CD4-positive, alpha-beta T cell (primary cell): Measurements from ENCODE around the gene ARHGAP26. TPM values are rescaled to one million over a fixed set of nuclear protein-coding genes. Genes with fewer than 3 reads are reported as not detected.

ENCODE experiments used
- ATAC-seq: fragments of 200-7000 bp; cut with Tn5 transposase; one replicate; pipeline ENCODE4 v1.10.0; 2022; ENCODE audit warnings: mild to moderate bottlenecking; ENCODE audit not compliant: poor library complexity
- CTCF ChIA-PET: fragments of 350-600 bp; sonication (Branson Sonifier 250); formaldehyde crosslinking; loops from one replicate; lab custom pipeline; 2021; ENCODE audit warnings: antibody characterized with exemption, inconsistent platforms; lab: Charles Lee
- POLR2A ChIA-PET: fragments of 350-600 bp; sonication (Branson Sonifier 250); formaldehyde crosslinking; loops from one replicate; lab custom pipeline; 2021; ENCODE audit warnings: antibody characterized with exemption, inconsistent platforms; lab: Charles Lee
- DNase-seq, 14 experiments: peaks; one replicate each; pipeline ENCODE4 v3.0.0-alpha.2; 2013 to 2020; ENCODE audit warnings: mixed read lengths in 2 of 14
- H3K27ac ChIP-seq, 2 donors: one replicate each; pipeline versions ENCODE4 v1.5.1 to v1.7.0; 2013; ENCODE audit warnings: low read length in 2 of 2, low read depth in 1 of 2, mild to moderate bottlenecking in 1 of 2
- H3K27me3 ChIP-seq, 2 experiments: 1 replicate in 1 of 2; 2 replicates in 1 of 2; pipeline versions ENCODE4 v1.6.1 to v1.7.0; 2013; ENCODE audit warnings: low read length in 2 of 2, control low read depth in 1 of 2, mild to moderate bottlenecking in 1 of 2, moderate library complexity in 1 of 2; ENCODE audit not compliant: insufficient read depth in 2 of 2, control insufficient read depth in 1 of 2
- H3K36me3 ChIP-seq: one replicate; pipeline ENCODE4 v1.6.1; 2013; ENCODE audit warnings: low read length, control low read depth; ENCODE audit not compliant: insufficient read depth
- H3K4me1 ChIP-seq: one replicate; pipeline ENCODE4 v1.6.1; 2013; ENCODE audit warnings: low read length, control low read depth; ENCODE audit not compliant: insufficient read depth
- H3K4me3 ChIP-seq: one replicate; pipeline ENCODE4 v1.5.1; 2013; ENCODE audit warnings: mild to moderate bottlenecking, low read length, moderate library complexity
- H3K9me3 ChIP-seq, 2 experiments: 1 replicate in 1 of 2; 2 replicates in 1 of 2; pipeline versions ENCODE4 v1.6.1 to v1.7.0; 2013; ENCODE audit warnings: low read length in 2 of 2, mild to moderate bottlenecking in 2 of 2, control low read depth in 1 of 2, moderate library complexity in 1 of 2; ENCODE audit not compliant: control insufficient read depth in 1 of 2, insufficient read depth in 1 of 2
- H3K27ac Mint-ChIP-seq: one replicate; pipeline ENCODE4 v1.8.0; 2020; ENCODE audit warnings: mixed read lengths
- H3K27me3 Mint-ChIP-seq: one replicate; pipeline ENCODE4 v1.8.0; 2021; ENCODE audit warnings: mixed read lengths
- H3K36me3 Mint-ChIP-seq: one replicate; pipeline ENCODE4 v1.8.0; 2021; ENCODE audit warnings: low read depth, mixed read lengths
- H3K4me1 Mint-ChIP-seq: one replicate; pipeline ENCODE4 v1.8.0; 2021; ENCODE audit warnings: low read depth, mixed read lengths
- H3K4me3 Mint-ChIP-seq: one replicate; pipeline ENCODE4 v1.8.0; 2020; ENCODE audit warnings: mild to moderate bottlenecking, mixed read lengths
- H3K9me3 Mint-ChIP-seq: one replicate; pipeline ENCODE4 v1.8.0; 2020; ENCODE audit warnings: mixed read lengths
- CTCF ChIP-seq: fragments of 200-600 bp; IDR thresholded peaks from one replicate; pipeline ENCODE4 v1.8.0; 2022; ENCODE audit warnings: antibody characterized with exemption, mild to moderate bottlenecking
- intact Hi-C, 2 experiments: fragments of 100-400 bp; cut with DNase I in 1 of 2; cut with micrococcal nuclease in 1 of 2; formaldehyde crosslinking; loops; one replicate each; pipeline versions ENCODE4 v1.15.1 to v1.9.0; 2023 to 2025; cut with DNase I, micrococcal nuclease
- total RNA-seq, 174 experiments: library from RNA in 2 of 174; stranded (reverse) in 2 of 174; gene quantifications; one replicate each; pipeline ENCODE4 v1.2.3 and lab custom pipeline; 2021 to 2026

Gene ARHGAP26
- total RNA-seq, 2 experiments from 2014 or later = 24.9 to 27.3 TPM

GRCh38 chr5:143145243-143146160 is 375.3 kb downstream of the ARHGAP26 start:
- POLR2A ChIA-PET = no interaction called here

DNA sequence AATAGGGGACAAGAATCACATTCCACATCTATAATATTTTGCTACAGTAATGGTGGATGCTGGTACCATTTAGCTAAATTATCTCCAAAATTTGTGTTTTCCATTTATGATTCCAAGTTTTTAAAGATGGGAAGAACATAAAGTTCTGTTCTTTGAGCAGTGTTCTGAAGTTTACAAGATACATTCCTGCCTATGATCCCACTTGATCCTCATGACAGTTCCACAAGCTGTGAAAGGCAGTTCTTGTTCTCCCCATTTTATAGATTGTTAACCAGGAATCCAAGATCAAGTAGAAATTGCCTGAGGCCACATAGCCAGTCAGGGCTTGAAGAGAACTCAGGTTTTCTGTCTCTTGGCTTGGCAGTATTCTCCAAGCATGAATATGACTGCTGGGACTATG is 376.0 kb downstream of the ARHGAP26 start:
- POLR2A ChIA-PET = no interaction called here
- peaks cover 5% of the 10 kb centered on the region for H3K36me3 ChIP-seq
- H3K9me3 ChIP-seq = no peaks in the 10 kb centered on the region
- Mint-ChIP-seq H3K4me3 (no peak overlapping the region), H3K36me3 (peaks cover 40% of the 10 kb centered on the region), H3K27me3 (no peaks in the 10 kb centered on the region), H3K4me1 (no peaks in the 10 kb centered on the region), H3K27ac (no peak overlapping the region), H3K9me3 (no peaks in the 10 kb centered on the region)
- no peaks in the 10 kb centered on the region for H3K27me3 ChIP-seq
- no peak overlapping the region for H3K27ac ChIP-seq
- intact Hi-C loops = no loop called here
- H3K4me1 ChIP-seq = no peaks in the 10 kb centered on the region
- DNase-seq (no peak), ATAC-seq (no peak)
- H3K4me3 ChIP-seq = no peak overlapping the region
- TF ChIP-seq CTCF = no peak
- CTCF ChIA-PET = no interaction called here

More at GRCh38 chr5:143145243-143146160, 375.3 kb downstream of the ARHGAP26 start:
- Mint-ChIP-seq H3K4me1 (no peaks in the 10 kb centered on the region), H3K27ac (no peak overlapping the region), H3K27me3 (no peaks in the 10 kb centered on the region), H3K4me3 (no peak overlapping the region), H3K36me3 (peaks cover 33% of the 10 kb centered on the region), H3K9me3 (no peaks in the 10 kb centered on the region)
- no peak for TF ChIP-seq CTCF
- DNase-seq = no peak
- H3K27ac ChIP-seq = no peak overlapping the region
- H3K36me3 ChIP-seq = peaks cover 8% of the 10 kb centered on the region
- intact Hi-C loops = no loop called here
- no peaks in the 10 kb centered on the region for H3K27me3 ChIP-seq
- H3K9me3 ChIP-seq = no peaks in the 10 kb centered on the region
- H3K4me1 ChIP-seq = no peaks in the 10 kb centered on the region
- no peak overlapping the region for H3K4me3 ChIP-seq
- ATAC-seq = no peak
- CTCF ChIA-PET = no interaction called here

GRCh38 chr5:143147383-143147782 is 377.2 kb downstream of the ARHGAP26 start:
- H3K36me3 Mint-ChIP-seq = peaks cover 43% of the 10 kb centered on the region
- Histone ChIP-seq H3K27ac (no peak overlapping the region), H3K36me3 (peaks cover 5% of the 10 kb centered on the region), H3K4me3 (no peak overlapping the region), H3K9me3 (no peaks in the 10 kb centered on the region), H3K4me1 (no peaks in the 10 kb centered on the region), H3K27me3 (no peaks in the 10 kb centered on the region)
- H3K27ac Mint-ChIP-seq = no peak overlapping the region
- no peaks in the 10 kb centered on the region for H3K9me3 Mint-ChIP-seq
- H3K27me3 Mint-ChIP-seq = no peaks in the 10 kb centered on the region
- H3K4me1 Mint-ChIP-seq = no peaks in the 10 kb centered on the region
- POLR2A ChIA-PET = no interaction called here
- CTCF ChIA-PET = no interaction called here
- DNase-seq (no peak), ATAC-seq (no peak)
- intact Hi-C loops = no loop called here
- no peak for TF ChIP-seq CTCF
- no peak overlapping the region for H3K4me3 Mint-ChIP-seq
